Measurements from ENCODE around the gene ZFP92.

- TF ChIP-seq, protein P1, sequence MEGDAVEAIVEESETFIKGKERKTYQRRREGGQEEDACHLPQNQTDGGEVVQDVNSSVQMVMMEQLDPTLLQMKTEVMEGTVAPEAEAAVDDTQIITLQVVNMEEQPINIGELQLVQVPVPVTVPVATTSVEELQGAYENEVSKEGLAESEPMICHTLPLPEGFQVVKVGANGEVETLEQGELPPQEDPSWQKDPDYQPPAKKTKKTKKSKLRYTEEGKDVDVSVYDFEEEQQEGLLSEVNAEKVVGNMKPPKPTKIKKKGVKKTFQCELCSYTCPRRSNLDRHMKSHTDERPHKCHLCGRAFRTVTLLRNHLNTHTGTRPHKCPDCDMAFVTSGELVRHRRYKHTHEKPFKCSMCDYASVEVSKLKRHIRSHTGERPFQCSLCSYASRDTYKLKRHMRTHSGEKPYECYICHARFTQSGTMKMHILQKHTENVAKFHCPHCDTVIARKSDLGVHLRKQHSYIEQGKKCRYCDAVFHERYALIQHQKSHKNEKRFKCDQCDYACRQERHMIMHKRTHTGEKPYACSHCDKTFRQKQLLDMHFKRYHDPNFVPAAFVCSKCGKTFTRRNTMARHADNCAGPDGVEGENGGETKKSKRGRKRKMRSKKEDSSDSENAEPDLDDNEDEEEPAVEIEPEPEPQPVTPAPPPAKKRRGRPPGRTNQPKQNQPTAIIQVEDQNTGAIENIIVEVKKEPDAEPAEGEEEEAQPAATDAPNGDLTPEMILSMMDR (conservative IDR thresholded peaks at IDR 0.05) = no peak
- TF ChIP-seq EZH2 (IDR thresholded peaks at IDR 0.05; ENCODE audit: low read depth) = no peak
Measured at GRCh38 chrX:153377727-153378126, 33.5 kb upstream of the ZFP92 start.
